H4 (cell line): ENCODE results near the gene MEP1A. TPM values are rescaled to one million over a fixed set of nuclear protein-coding genes. Genes with fewer than 3 reads are reported as not detected.

Experiments used
- DNase-seq: peaks from one replicate; pipeline ENCODE4 v3.0.0-alpha.2; 2015; ENCODE audit warnings: low spot score
- total RNA-seq: library from RNA; depleted of rRNA; stranded (reverse); fragments of >200 nt; shearing (Covaris generic); gene quantifications from 2 replicates; pipeline ENCODE4 v1.2.3, GENCODE V29; 2014

Gene MEP1A
- total RNA-seq, 1 experiment from 2014 or later = 0.08 TPM

GRCh38 chr6:46777476-46778346 lies 15.5 kb upstream of the MEP1A start:
- DNase-seq = no peak

- DNase-seq = peak; percentile 66
Measured at GRCh38 chr6:46781478-46782378, 11.5 kb upstream of the MEP1A start.

- no peak for DNase-seq
Measured at GRCh38 chr6:46784535-46784934, 8.7 kb upstream of the MEP1A start.

GRCh38 chr6:46787871-46788540 lies 5.2 kb upstream of the MEP1A start:
- DNase-seq = no peak

- DNase-seq = no peak
Measured at GRCh38 chr6:46788791-46789190, 4.4 kb upstream of the MEP1A start.

GRCh38 chr6:46789434-46790354 lies 3.5 kb upstream of the MEP1A start:
- no peak for DNase-seq

- no peak for DNase-seq
Measured at GRCh38 chr6:46790355-46790874, 2.8 kb upstream of the MEP1A start.

- no peak for DNase-seq
Measured at GRCh38 chr6:46792635-46793034, 554 bp upstream of the MEP1A start.

- no peak for DNase-seq
Measured at GRCh38 chr6:46794068-46794467, 879 bp downstream of the MEP1A start.

GRCh38 chr6:46795816-46796215 lies 2.6 kb downstream of the MEP1A start:
- DNase-seq = no peak

GRCh38 chr6:46796848-46797580 lies 3.8 kb downstream of the MEP1A start:
- no peak for DNase-seq

- DNase-seq = no peak
Measured at GRCh38 chr6:46799657-46800056, 6.5 kb downstream of the MEP1A start.

- no peak for DNase-seq
Measured at GRCh38 chr6:46808806-46809205, 15.6 kb downstream of the MEP1A start.

- DNase-seq = peak; percentile 73
Measured at GRCh38 chr6:46815130-46815529, 21.9 kb downstream of the MEP1A start.

- no peak for DNase-seq
Measured at GRCh38 chr6:46816626-46817025, 23.4 kb downstream of the MEP1A start.

- DNase-seq = no peak
Measured at GRCh38 chr6:46819561-46819960, 26.4 kb downstream of the MEP1A start.

- DNase-seq = no peak
Measured at GRCh38 chr6:46821458-46821881, 28.3 kb downstream of the MEP1A start.

- DNase-seq = no peak
Measured at GRCh38 chr6:46828939-46829338, 35.8 kb downstream of the MEP1A start.

GRCh38 chr6:46832816-46833215 lies 39.6 kb downstream of the MEP1A start:
- no peak for DNase-seq
